Mesenchymal stem cell (in vitro differentiated cells and primary cell): ENCODE measurements around the gene PITX2.

Source experiments
- DNase-seq: peaks from one replicate; pipeline ENCODE4 v3.0.0-alpha.2; 2013
- H2AFZ ChIP-seq: one replicate; pipeline ENCODE4 v1.6.1; 2013; ENCODE audit warnings: low read depth, mild to moderate bottlenecking, control low read depth, inconsistent platforms, low read length, moderate library complexity
- H2AK5ac ChIP-seq: 2 replicates; pipeline ENCODE4 v1.6.1; 2013; ENCODE audit warnings: low read length, moderate library complexity, mild to moderate bottlenecking, inconsistent platforms; ENCODE audit not compliant: severe bottlenecking
- H2BK120ac ChIP-seq: one replicate; pipeline ENCODE4 v1.6.1; 2013; ENCODE audit warnings: low read depth, mild to moderate bottlenecking, inconsistent platforms, low read length, moderate library complexity
- H2BK12ac ChIP-seq, 2 experiments: one replicate each; pipeline ENCODE4 v1.6.1; 2013; ENCODE audit warnings: inconsistent platforms in 2 of 2, low read length in 2 of 2, mild to moderate bottlenecking in 2 of 2, moderate library complexity in 2 of 2, control low read depth in 1 of 2
- H2BK15ac ChIP-seq: one replicate; pipeline ENCODE4 v1.6.1; 2013; ENCODE audit warnings: mild to moderate bottlenecking, low read depth, inconsistent platforms; ENCODE audit not compliant: poor library complexity, severe bottlenecking
- H2BK5ac ChIP-seq: 2 replicates; pipeline ENCODE4 v1.6.1; 2013; ENCODE audit warnings: low read depth, mild to moderate bottlenecking, low read length, control low read depth, inconsistent platforms; ENCODE audit not compliant: poor library complexity, severe bottlenecking
- H3K14ac ChIP-seq, 2 experiments: one replicate each; pipeline ENCODE4 v1.6.1; 2013; ENCODE audit warnings: inconsistent platforms in 2 of 2, low read length in 2 of 2, control low read depth in 1 of 2, mild to moderate bottlenecking in 1 of 2, moderate library complexity in 1 of 2
- H3K18ac ChIP-seq, 2 experiments: one replicate each; pipeline ENCODE4 v1.6.1; 2013; ENCODE audit warnings: inconsistent platforms in 2 of 2, low read length in 2 of 2, control low read depth in 1 of 2, low read depth in 1 of 2, mild to moderate bottlenecking in 1 of 2
- H3K23ac ChIP-seq, 2 experiments: one replicate each; pipeline ENCODE4 v1.6.1; 2013; ENCODE audit warnings: inconsistent platforms in 2 of 2, low read length in 2 of 2, mild to moderate bottlenecking in 2 of 2, moderate library complexity in 2 of 2, control low read depth in 1 of 2
- H3K27ac ChIP-seq: 2 replicates; pipeline ENCODE4 v1.5.1; 2013; ENCODE audit warnings: mild to moderate bottlenecking, moderate library complexity, low read length, control low read depth, inconsistent platforms; ENCODE audit not compliant: poor library complexity, severe bottlenecking
- H3K27me3 ChIP-seq, 2 experiments: 2 replicates each; pipeline versions ENCODE4 v1.6.1 to v1.7.0; 2013; ENCODE audit warnings: low read length in 2 of 2, mild to moderate bottlenecking in 2 of 2, moderate library complexity in 2 of 2, control low read depth in 1 of 2, inconsistent platforms in 1 of 2; ENCODE audit not compliant: control insufficient read depth in 1 of 2, insufficient read depth in 1 of 2
- H3K36me3 ChIP-seq, 2 experiments: 2 replicates each; pipeline versions ENCODE4 v1.6.1 to v1.7.0; 2013; ENCODE audit warnings: low read length in 2 of 2, control low read depth in 1 of 2, inconsistent platforms in 1 of 2, low read depth in 1 of 2, mild to moderate bottlenecking in 1 of 2; ENCODE audit not compliant: insufficient read depth in 2 of 2, control insufficient read depth in 1 of 2
- H3K4ac ChIP-seq, 2 experiments: one replicate each; pipeline ENCODE4 v1.6.1; 2013; ENCODE audit warnings: inconsistent platforms in 2 of 2, low read length in 2 of 2, mild to moderate bottlenecking in 2 of 2, moderate library complexity in 2 of 2, control low read depth in 1 of 2, low read depth in 1 of 2
- H3K4me1 ChIP-seq: 2 replicates; pipeline ENCODE4 v1.6.1; 2013; ENCODE audit warnings: low read depth, low read length, control low read depth; ENCODE audit not compliant: control insufficient read depth, insufficient read depth
- H3K4me2 ChIP-seq: 2 replicates; pipeline ENCODE4 v1.6.1; 2013; ENCODE audit warnings: low read length, mild to moderate bottlenecking, inconsistent platforms; ENCODE audit not compliant: poor library complexity, severe bottlenecking
- H3K4me3 ChIP-seq, 2 experiments: 2 replicates each; pipeline versions ENCODE4 v1.5.1 to v1.7.0; 2013; ENCODE audit warnings: low read length in 2 of 2, mild to moderate bottlenecking in 2 of 2, control low read depth in 1 of 2, low read depth in 1 of 2; ENCODE audit not compliant: insufficient read depth in 1 of 2
- H3K79me1 ChIP-seq: replicated peaks from 2 replicates; pipeline ENCODE4 v1.6.1; 2013; ENCODE audit warnings: mild to moderate bottlenecking, control low read depth, low read length, inconsistent platforms; ENCODE audit not compliant: poor library complexity, severe bottlenecking
- H3K9ac ChIP-seq: 2 replicates; pipeline ENCODE4 v1.7.0; 2013; ENCODE audit warnings: mild to moderate bottlenecking, low read length, moderate library complexity
- H3K9me3 ChIP-seq: 2 replicates; pipeline ENCODE4 v1.7.0; 2013; ENCODE audit warnings: mild to moderate bottlenecking, low read length; ENCODE audit not compliant: control insufficient read depth
- H4K8ac ChIP-seq: one replicate; pipeline ENCODE4 v1.6.1; 2013; ENCODE audit warnings: inconsistent platforms, mild to moderate bottlenecking, low read length, moderate library complexity
- H4K91ac ChIP-seq: one replicate; pipeline ENCODE4 v1.6.1; 2013; ENCODE audit warnings: mild to moderate bottlenecking, low read length, inconsistent platforms
- WGBS: methylation state at CpG from one replicate; pipeline ENCODE4 v1.1.7; 2013; ENCODE audit warnings: mixed read lengths; 5-methylcytosine and 5-hydroxymethylcytosine counted together

Gene PITX2

GRCh38 chr4:110629780-110630687, 7.2 kb upstream of the PITX2 start:
- H2AFZ ChIP-seq: no peak overlapping the region
- H3K27me3 ChIP-seq: peaks cover 58 to 87% of the 10 kb centered on the region in 2 experiments
- H4K91ac ChIP-seq: no peak overlapping the region
- H3K23ac ChIP-seq: no peak overlapping the region
- no peaks in the 10 kb centered on the region for H3K79me1 ChIP-seq
- H3K4me1 ChIP-seq: peaks cover 28% of the 10 kb centered on the region
- H3K18ac ChIP-seq: no peak overlapping the region
- H2BK5ac ChIP-seq: no peak overlapping the region
- DNase-seq: peak; percentile 29
- H3K4me3 ChIP-seq: no peak overlapping the region
- no peak overlapping the region for H2AK5ac ChIP-seq
- WGBS: 3% methylated on average over 19 of the region's 26 CpGs
- H3K4me2 ChIP-seq: peak overlapping the region; percentile 32
- H3K36me3 ChIP-seq: no peaks in the 10 kb centered on the region
- H3K9ac ChIP-seq: no peak overlapping the region
- no peak overlapping the region for H4K8ac ChIP-seq
- no peak overlapping the region for H2BK12ac ChIP-seq
- H3K14ac ChIP-seq: no peak overlapping the region
- no peak overlapping the region for H2BK15ac ChIP-seq
- H3K27ac ChIP-seq: no peak overlapping the region
- H3K9me3 ChIP-seq: no peaks in the 10 kb centered on the region
- H2BK120ac ChIP-seq: no peak overlapping the region
- H3K4ac ChIP-seq: no peak overlapping the region

- Histone ChIP-seq H3K14ac (no peak overlapping the region), H3K4me2 (no peak overlapping the region), H2BK12ac (no peak overlapping the region), H3K79me1 (no peaks in the 10 kb centered on the region), H2AK5ac (no peak overlapping the region), H3K36me3 (no peaks in the 10 kb centered on the region), H3K4me1 (peaks cover 28% of the 10 kb centered on the region), H2AFZ (no peak overlapping the region), H3K18ac (no peak overlapping the region), H3K27me3 (peaks cover 64 to 88% of the 10 kb centered on the region in 2 experiments), H4K91ac (no peak overlapping the region), H2BK5ac (no peak overlapping the region), H2BK15ac (no peak overlapping the region), H3K4ac (no peak overlapping the region), H2BK120ac (no peak overlapping the region), H3K9me3 (no peaks in the 10 kb centered on the region), H3K4me3 (no peak overlapping the region), H3K23ac (no peak overlapping the region), H4K8ac (no peak overlapping the region), H3K27ac (no peak overlapping the region), H3K9ac (no peak overlapping the region)
- WGBS: 3% methylated on average over 35 of the region's 36 CpGs
- peak; percentile 19 for DNase-seq
Measured at GRCh38 chr4:110629214-110629754, 6.4 kb upstream of the PITX2 start.

DNA sequence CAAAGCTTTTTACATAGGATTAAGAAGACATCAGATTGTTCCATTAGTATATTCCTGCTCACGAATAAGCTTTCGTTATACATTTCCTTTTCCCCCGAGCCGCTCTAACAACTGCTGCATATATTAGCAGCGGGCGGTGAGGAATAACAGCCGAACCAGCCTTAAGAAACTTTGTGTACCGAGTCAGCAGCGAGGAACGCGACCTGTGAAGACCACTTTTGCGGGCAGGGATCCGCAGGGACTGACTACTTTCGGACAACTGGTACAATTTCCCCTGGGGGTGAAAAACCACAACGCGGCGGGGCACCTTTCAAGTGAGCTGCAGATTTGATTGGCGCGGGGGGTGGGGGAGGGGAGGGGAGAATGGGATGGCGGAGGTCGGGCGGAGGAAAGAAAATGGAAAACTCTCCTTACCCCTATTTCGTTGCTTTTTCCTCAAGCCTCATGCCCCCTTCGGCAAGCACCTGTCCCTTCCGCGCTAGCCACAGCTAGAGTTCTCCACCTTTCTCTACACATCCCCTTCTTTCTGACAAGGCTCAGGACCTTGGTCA, 5.9 kb upstream of the PITX2 start:
- no peaks in the 10 kb centered on the region for H3K36me3 ChIP-seq
- H3K9me3 ChIP-seq: no peaks in the 10 kb centered on the region
- no peak overlapping the region for H3K4me2 ChIP-seq
- H3K27me3 ChIP-seq: peaks cover 64 to 88% of the 10 kb centered on the region in 2 experiments
- no peak overlapping the region for H4K8ac ChIP-seq
- no peak overlapping the region for H3K4me3 ChIP-seq
- 4% methylated on average over 18 of the region's 26 CpGs for WGBS
- no peaks in the 10 kb centered on the region for H3K79me1 ChIP-seq
- peaks cover 24% of the 10 kb centered on the region for H3K4me1 ChIP-seq
- DNase-seq: peak; percentile 47
- no peak overlapping the region for H2BK120ac ChIP-seq
- H3K4ac ChIP-seq: no peak overlapping the region
- no peak overlapping the region for H3K23ac ChIP-seq
- H4K91ac ChIP-seq: no peak overlapping the region
- H2BK5ac ChIP-seq: no peak overlapping the region
- no peak overlapping the region for H3K18ac ChIP-seq
- H2BK12ac ChIP-seq: no peak overlapping the region
- H3K9ac ChIP-seq: no peak overlapping the region
- no peak overlapping the region for H3K14ac ChIP-seq
- H2AK5ac ChIP-seq: no peak overlapping the region
- H2BK15ac ChIP-seq: no peak overlapping the region
- no peak overlapping the region for H2AFZ ChIP-seq
- H3K27ac ChIP-seq: no peak overlapping the region

GRCh38 chr4:110627977-110628662, 5.2 kb upstream of the PITX2 start:
- H3K27me3 ChIP-seq: peaks cover 58 to 88% of the 10 kb centered on the region in 2 experiments
- H3K4me1 ChIP-seq: peaks cover 24% of the 10 kb centered on the region
- no peak overlapping the region for H2BK12ac ChIP-seq
- H3K14ac ChIP-seq: no peak overlapping the region
- H3K23ac ChIP-seq: no peak overlapping the region
- no peaks in the 10 kb centered on the region for H3K36me3 ChIP-seq
- H2AFZ ChIP-seq: no peak overlapping the region
- no peak for DNase-seq
- no peak overlapping the region for H2BK120ac ChIP-seq
- H3K9ac ChIP-seq: no peak overlapping the region
- no peak overlapping the region for H3K27ac ChIP-seq
- H3K4ac ChIP-seq: no peak overlapping the region
- no peak overlapping the region for H3K4me2 ChIP-seq
- H3K18ac ChIP-seq: no peak overlapping the region
- no peaks in the 10 kb centered on the region for H3K9me3 ChIP-seq
- no peak overlapping the region for H2AK5ac ChIP-seq
- no peak overlapping the region for H2BK5ac ChIP-seq
- no peak overlapping the region for H3K4me3 ChIP-seq
- no peak overlapping the region for H4K91ac ChIP-seq
- H3K79me1 ChIP-seq: no peaks in the 10 kb centered on the region
- no peak overlapping the region for H2BK15ac ChIP-seq
- no peak overlapping the region for H4K8ac ChIP-seq
- 34% methylated on average over 7 of the region's 11 CpGs for WGBS
